SH-SY5Y (cell line): ENCODE measurements around the gene CYB561D1.

Experiments used
- GATA2 ChIP-seq: IDR thresholded peaks from 2 replicates; pipeline ENCODE4 v1.6.1; 2011; ENCODE audit warnings: mild to moderate bottlenecking, low read depth, low read length
- GATA3 ChIP-seq: IDR thresholded peaks from 2 replicates; pipeline ENCODE4 v1.6.1; 2011; ENCODE audit warnings: low read depth, mild to moderate bottlenecking, low read length, moderate library complexity

Gene CYB561D1

GRCh38 chr1:109490029-109490933 lies 3.6 kb upstream of the CYB561D1 start:
- no peak for TF ChIP-seq GATA3
- TF ChIP-seq GATA2, result no peak

- no peak for TF ChIP-seq GATA2
Observed at GRCh38 chr1:109490934-109491302, 3.0 kb upstream of the CYB561D1 start.

- TF ChIP-seq GATA2 (no peak), GATA3 (no peak)
Observed at GRCh38 chr1:109491372-109491771, 2.5 kb upstream of the CYB561D1 start.

DNA sequence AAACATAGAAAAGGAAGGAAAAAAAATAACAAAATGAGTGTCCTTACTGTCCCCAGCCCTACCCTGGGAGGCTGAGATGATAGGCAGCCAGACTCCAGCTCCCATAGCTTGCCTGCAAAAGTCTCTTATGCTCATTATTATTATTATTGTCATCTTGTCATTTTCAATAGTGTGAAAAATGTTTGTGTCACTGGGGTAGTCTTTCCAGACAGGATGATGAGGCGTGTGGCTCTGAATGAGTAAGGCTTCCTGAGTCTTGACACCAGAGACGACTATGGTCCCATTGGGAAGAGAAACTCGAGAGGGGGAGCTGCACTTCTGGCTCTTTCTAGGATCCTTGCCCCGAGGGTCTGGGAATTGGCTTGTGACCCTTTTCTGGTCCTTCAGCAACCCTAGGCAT lies 1.1 kb upstream of the CYB561D1 start:
- no peak for TF ChIP-seq GATA3
- TF ChIP-seq GATA2, result no peak

DNA sequence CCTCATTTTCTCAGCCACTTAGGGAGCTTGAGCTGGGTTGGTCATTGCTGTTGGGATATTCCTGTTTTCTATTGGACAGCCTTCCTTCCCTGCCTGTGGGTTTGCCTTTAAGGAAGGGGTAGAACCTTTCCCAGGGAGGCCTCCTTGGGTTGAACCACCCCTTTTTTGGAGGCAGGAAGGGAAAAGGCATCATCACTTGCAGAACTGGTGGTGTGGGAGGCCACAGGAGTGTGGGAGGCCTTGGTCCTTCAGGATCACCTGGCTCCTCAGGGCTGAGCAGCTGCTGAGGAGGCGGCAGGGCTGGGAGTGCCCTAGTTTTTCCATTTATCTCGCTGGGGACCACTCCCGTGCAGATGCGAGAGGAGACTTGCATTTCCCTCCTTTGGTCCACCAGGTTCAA lies 667 bp upstream of the CYB561D1 start:
- TF ChIP-seq GATA2 (no peak), GATA3 (no peak)

GRCh38 chr1:109495738-109496137 lies 1.8 kb downstream of the CYB561D1 start:
- TF ChIP-seq GATA2 (no peak), GATA3 (no peak)

DNA sequence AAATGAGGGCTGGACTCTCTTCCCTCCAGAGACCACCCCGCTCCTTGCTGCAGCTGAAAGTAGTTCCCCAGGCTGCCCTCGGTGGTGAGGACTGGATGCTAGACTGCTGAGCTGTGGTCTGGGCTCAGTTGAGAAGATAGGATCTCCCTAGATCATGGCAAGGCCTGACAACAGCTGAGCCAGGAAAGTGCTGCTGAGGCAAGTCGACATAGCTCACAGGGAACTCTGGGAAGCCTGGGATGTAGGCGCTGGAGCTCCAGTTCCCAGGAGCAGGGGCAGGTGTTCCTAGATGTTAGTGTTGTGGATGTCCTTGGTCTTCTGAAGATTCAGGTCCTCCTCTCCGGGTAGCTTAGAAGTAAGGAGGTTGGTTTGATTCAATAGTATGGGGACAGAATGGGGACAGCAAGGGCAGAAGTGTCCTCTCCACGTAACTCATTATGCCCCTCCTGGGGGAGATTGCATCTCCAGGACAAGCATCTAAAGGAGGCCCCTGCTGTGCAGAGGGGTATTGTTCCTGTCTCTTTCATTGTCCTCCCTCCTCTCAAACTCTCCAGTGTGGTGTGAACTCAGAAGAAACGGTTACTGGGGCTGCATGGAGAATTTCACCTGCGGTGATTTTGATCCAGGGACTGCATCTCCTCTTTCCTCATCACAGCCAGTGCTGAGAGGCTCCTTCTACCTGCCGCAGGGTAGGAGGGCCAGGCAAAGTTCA lies 3.7 kb downstream of the CYB561D1 start:
- TF ChIP-seq GATA3, result no peak
- TF ChIP-seq GATA2, result no peak

- TF ChIP-seq GATA3 (no peak), GATA2 (no peak)
Observed at GRCh38 chr1:109498161-109498801, 4.4 kb downstream of the CYB561D1 start.

GRCh38 chr1:109499081-109499480 lies 5.2 kb downstream of the CYB561D1 start:
- TF ChIP-seq GATA3 (no peak), GATA2 (no peak)

GRCh38 chr1:109499661-109500536 lies 6.0 kb downstream of the CYB561D1 start:
- TF ChIP-seq GATA2 (no peak), GATA3 (no peak)

- TF ChIP-seq GATA2 (no peak), GATA3 (no peak)
Observed at GRCh38 chr1:109500941-109501381, 7.1 kb downstream of the CYB561D1 start.

DNA sequence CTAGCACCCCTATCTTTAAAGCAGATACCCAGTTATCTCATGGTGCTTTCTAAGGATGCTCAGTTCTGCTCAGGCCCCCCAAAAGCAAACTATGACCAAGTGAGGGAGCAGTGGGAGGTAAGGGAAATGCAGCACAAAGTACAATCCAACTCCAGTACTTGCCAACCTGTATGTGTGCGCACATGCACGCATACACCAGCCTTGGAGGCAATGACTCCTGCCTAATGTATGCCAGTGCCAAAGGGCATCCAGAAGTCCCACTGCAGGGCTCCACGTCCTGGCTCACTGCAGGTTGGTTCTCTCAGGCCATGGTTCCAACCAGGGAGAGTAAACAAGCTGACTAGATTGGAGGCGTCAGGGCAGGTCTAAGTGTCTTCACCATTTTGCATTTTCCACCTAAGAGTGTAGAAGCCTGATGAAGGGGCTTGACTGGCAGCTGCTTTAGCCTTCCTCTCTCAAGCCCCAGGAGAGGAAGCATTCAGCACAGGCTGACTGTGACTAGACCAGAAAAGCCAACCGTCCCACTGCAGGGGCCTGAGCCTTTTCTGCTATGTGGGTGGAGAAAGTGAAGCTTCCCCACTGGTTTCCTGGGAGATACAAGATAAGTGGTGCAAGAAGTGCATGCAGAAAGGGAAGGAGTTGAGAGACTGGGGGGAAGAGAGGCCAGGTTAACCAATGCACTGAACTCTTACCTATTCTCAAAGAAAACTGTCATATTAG lies 7.9 kb downstream of the CYB561D1 start:
- TF ChIP-seq GATA2 (no peak), GATA3 (no peak)

DNA sequence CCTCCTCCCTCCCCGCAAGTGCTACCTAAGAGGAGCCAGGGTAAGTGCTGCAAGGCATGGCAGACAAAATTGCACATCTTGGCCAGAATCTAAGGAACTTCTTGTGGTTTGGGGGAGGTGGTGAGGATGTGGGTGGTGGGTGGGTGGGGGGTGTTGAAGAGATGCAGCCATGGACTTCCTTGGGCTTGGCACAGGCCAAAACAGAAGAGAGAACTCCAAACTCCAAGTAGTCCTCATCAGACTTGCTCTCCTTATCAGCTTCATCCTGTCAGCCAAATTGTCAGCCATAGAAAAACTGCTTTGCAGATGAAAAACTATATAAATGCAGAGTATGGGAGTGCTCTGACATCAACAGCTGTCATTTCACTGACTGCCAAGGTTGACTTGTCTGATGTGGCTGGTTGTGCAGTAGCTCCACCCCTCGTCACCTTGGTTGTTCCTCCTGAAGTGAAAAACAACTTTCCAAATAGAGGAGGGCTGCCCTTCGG lies 8.5 kb downstream of the CYB561D1 start:
- TF ChIP-seq GATA2, result no peak
- no peak for TF ChIP-seq GATA3
